Fibroblast of villous mesenchyme (primary cell): ENCODE results near the gene BUB1B. TPM values are rescaled to one million over a fixed set of nuclear protein-coding genes. Genes with fewer than 3 reads are reported as not detected.

Experiments used
- DNase-seq: peaks from one replicate; pipeline ENCODE4 v3.0.0-alpha.2; 2010; ENCODE audit warnings: low read depth
- H3K4me3 ChIP-seq: 2 replicates; pipeline ENCODE4 v1.5.1; 2011; ENCODE audit warnings: low read depth, mild to moderate bottlenecking, low read length
- CTCF ChIP-seq: IDR thresholded peaks from 2 replicates; pipeline ENCODE4 v1.5.1; 2012; ENCODE audit warnings: low read depth, mild to moderate bottlenecking, low read length; ENCODE audit not compliant: insufficient read depth
- total RNA-seq: library from RNA; depleted of rRNA; stranded (reverse); fragments of >200 nt; gene quantifications from 2 replicates; pipeline ENCODE4 v1.2.3, GENCODE V29; 2012

The BUB1B gene
- total RNA-seq, 1 donor, result 19.9 TPM

GRCh38 chr15:40229316-40229715 lies 68.4 kb downstream of the BUB1B start:
- no peak for DNase-seq
- TF ChIP-seq CTCF, result no peak
- no peak overlapping the region for H3K4me3 ChIP-seq

GRCh38 chr15:40229956-40230355 lies 69.1 kb downstream of the BUB1B start:
- DNase-seq, result no peak
- TF ChIP-seq CTCF, result no peak
- H3K4me3 ChIP-seq, result no peak overlapping the region

- DNase-seq, result peak; percentile 4
- TF ChIP-seq CTCF, result no peak
- no peak overlapping the region for H3K4me3 ChIP-seq
These were observed 71.8 kb downstream of the BUB1B start for GRCh38 chr15:40232625-40233070.

GRCh38 chr15:40233727-40234577 lies 73.1 kb downstream of the BUB1B start:
- no peak overlapping the region for H3K4me3 ChIP-seq
- no peak for TF ChIP-seq CTCF

GRCh38 chr15:40234783-40235182 lies 73.9 kb downstream of the BUB1B start:
- no peak for TF ChIP-seq CTCF
- no peak overlapping the region for H3K4me3 ChIP-seq
- DNase-seq, result no peak

More at GRCh38 chr15:40233727-40234577, 73.1 kb downstream of the BUB1B start:
- DNase-seq, result no peak

GRCh38 chr15:40235201-40235885 lies 74.5 kb downstream of the BUB1B start:
- H3K4me3 ChIP-seq, result no peak overlapping the region
- no peak for TF ChIP-seq CTCF
- DNase-seq, result no peak
